Ramos (cell line): ENCODE results near the gene TRDMT1.

Source experiments
- in situ Hi-C: fragments of 300-500 bp; cut with MboI; formaldehyde crosslinking; loops from one replicate; pipeline ENCODE4 v1.14.3; 2022; ENCODE audit warnings: low sequenced_read_pairs; ENCODE audit not compliant: unreplicated experiment

Gene TRDMT1

DNA sequence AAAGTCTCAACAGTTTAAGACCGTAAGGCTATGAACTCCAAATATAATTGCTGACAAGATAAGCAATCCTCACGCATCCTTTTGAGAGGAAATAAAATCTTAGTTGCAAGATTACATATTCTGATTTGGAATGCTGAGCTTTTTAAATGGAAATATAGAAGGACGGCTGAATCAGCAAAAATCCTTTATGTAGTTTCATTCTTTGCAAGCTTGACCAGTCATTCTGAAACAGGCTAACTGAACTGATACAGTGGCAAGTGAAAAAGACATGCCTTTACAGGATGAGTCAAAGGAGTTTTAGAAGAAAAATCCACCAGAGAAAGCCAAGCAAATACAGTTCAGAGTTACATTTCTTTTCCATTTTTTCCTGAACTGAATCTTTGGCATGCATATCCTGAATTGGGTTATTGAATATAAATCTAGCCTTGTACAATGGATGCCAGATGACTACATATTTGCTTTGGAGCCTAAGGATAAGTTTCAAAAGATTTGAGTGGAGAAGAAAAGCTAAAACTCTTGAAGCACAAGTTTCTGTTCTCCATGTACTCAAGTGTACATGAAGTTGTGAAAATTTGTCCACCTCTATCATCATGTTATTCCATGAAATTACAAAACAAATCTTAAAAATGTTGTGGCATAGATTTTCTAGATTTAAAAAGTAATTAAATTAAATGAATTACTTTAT is 30.9 kb upstream of the TRDMT1 start:
- in situ Hi-C loops = no loop called here

DNA sequence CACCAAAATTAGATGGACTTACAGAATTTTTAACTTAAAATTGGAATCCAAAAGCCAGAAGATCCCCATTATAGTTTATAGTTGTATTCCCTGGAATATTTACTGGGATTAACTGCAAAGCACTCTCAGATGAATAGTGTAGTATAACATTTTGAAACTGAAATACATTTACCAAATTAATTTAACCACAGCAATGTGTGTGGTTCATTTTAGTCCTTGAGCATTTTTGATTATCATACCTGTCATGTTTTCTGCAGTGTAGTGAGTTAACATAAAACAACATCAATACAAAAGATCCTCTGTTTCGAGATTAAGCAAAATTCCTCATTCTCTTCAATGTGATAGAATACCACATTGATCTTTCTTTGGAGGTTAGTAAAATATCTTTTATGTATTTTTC is 30.3 kb upstream of the TRDMT1 start:
- in situ Hi-C loops = no loop called here

DNA sequence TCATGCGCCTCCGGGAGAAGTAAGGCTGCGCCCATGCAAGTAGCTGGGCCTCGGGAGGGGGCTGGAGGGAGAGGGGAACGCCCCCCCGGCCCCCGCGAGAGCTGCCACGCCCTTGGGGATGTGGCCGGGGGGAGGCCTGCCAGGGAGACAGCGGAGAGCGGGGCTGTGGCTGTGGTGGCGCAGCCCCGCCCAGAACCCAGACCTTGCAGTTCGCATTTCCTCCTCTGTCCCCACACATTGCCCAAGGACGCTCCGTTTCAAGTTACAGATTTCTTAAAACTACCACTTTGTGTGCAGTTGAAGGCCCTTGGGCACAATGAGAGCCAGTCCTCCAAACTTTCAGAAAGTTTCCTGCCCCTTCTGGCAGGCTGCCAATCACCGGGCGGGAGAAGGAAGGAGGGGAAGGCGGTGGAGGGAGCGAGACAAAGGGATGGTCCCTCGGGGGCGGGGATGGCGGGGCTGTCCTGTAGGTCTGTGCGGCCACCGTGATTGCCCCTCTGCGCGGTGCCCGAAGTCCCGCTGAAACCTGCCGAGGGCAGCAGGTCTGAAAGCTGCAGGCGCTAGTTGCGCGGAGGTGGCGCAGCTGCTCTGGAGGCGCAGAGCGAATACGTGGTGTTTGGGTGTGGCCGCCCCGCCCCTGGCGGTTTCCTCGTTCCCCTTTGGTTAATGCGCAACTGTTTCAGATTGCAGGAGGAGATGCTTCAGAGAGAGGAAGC is 28.7 kb upstream of the TRDMT1 start:
- in situ Hi-C loops = no loop called here

DNA sequence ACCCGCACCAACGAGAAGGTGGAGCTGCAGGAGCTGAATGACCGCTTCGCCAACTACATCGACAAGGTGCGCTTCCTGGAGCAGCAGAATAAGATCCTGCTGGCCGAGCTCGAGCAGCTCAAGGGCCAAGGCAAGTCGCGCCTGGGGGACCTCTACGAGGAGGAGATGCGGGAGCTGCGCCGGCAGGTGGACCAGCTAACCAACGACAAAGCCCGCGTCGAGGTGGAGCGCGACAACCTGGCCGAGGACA is 28.2 kb upstream of the TRDMT1 start:
- in situ Hi-C loops = no loop called here

DNA sequence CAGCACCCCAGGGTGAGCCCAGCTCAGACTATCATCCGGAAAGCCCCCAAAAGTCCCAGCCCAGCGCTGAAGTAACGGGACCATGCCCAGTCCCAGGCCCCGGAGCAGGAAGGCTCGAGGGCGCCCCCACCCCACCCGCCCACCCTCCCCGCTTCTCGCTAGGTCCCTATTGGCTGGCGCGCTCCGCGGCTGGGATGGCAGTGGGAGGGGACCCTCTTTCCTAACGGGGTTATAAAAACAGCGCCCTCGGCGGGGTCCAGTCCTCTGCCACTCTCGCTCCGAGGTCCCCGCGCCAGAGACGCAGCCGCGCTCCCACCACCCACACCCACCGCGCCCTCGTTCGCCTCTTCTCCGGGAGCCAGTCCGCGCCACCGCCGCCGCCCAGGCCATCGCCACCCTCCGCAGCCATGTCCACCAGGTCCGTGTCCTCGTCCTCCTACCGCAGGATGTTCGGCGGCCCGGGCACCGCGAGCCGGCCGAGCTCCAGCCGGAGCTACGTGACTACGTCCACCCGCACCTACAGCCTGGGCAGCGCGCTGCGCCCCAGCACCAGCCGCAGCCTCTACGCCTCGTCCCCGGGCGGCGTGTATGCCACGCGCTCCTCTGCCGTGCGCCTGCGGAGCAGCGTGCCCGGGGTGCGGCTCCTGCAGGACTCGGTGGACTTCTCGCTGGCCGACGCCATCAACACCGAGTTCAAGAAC is 27.7 kb upstream of the TRDMT1 start:
- in situ Hi-C loops = no loop called here

DNA sequence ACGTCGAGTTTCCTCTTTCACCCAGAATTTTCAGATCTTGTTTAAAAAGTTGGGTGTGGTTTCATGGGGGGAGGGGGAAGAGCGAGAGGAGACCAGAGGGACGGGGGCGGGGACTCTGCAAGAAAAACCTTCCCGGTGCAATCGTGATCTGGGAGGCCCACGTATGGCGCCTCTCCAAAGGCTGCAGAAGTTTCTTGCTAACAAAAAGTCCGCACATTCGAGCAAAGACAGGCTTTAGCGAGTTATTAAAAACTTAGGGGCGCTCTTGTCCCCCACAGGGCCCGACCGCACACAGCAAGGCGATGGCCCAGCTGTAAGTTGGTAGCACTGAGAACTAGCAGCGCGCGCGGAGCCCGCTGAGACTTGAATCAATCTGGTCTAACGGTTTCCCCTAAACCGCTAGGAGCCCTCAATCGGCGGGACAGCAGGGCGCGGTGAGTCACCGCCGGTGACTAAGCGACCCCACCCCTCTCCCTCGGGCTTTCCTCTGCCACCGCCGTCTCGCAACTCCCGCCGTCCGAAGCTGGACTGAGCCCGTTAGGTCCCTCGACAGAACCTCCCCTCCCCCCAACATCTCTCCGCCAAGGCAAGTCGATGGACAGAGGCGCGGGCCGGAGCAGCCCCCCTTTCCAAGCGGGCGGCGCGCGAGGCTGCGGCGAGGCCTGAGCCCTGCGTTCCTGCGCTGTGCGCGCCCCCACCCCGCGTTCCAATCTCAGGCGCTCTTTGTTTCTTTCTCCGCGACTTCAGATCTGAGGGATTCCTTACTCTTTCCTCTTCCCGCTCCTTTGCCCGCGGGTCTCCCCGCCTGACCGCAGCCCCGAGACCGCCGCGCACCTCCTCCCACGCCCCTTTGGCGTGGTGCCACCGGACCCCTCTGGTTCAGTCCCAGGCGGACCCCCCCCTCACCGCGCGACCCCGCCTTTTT is 26.9 kb upstream of the TRDMT1 start, which contains the start of gene VIM:
Gene VIM (plus strand): TSS at position 151 of the 925 bp plus-strand sequence. CDS start 1,182 bp downstream, outside the sequence.
- in situ Hi-C loops = no loop called here

DNA sequence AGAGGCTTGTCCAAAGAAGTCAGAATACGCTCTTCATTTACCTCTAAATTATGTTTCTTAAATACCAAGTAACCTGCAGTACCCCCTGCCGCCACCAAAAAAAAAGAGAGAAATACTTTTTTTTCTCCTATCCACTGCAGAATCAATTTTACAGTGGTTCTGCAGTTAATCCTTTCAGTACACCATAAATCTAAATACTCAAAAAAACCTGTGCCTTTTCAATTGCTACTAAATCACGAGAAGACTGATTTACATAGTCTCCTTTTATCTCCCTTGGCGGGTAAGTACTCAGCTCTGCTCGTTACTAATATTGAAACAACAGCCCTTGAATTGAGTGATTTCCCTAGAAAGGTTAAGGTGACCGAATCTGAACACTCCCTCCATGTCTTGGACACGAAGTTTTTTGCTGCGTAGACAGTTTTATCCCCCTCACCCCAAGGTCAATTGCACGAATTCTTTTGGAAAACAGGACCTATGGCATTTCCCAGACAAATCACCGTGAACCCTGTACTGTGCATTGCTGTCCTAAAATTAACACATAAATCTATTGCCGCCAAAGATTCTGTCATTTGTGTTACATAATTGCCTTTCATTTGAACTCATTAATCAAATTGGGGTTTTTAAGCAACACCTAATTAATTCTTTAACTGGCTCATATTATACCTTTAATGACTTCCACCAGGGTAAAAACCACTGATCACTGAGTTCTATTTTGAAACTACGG is 26.1 kb upstream of the TRDMT1 start:
- in situ Hi-C loops = no loop called here

DNA sequence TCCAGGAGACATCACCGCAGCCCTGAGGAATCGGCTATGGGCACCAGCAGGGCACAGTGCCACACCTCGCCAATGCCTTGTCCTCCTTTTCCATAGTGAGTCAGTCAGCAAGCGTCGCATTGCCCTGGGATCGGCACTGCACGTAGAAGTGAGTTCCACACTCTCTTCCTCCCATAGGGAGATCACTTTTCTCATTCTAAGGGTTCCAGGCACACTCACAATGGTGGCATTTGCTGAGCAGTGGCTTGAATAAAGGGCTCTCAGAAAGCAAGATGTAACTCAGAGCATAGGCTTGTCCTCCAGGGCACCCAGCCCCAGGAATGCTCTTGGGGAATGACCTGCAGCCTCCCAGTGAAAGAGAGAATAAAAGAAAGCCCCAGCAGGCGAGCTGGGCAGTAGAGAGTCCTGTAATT is 25.4 kb upstream of the TRDMT1 start:
- in situ Hi-C loops = no loop called here

DNA sequence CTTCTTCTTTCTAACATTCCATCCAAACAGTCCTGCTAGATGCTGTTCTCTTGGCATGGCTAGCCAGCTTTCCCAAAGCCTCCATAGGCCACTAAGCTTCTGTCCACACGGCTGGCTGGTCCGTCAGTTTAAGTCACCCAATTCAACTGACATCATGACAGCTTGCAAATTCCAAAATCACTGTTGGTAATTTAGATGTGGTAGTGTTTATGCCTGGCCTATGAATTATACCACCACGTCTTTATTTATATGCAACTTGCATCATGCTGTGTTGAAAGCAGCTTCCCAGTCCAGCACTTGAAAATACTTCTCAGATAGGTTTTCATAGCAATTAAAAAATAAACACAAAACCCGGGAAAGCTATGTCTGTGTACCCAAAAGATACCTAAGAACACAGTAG is 24.3 kb upstream of the TRDMT1 start:
- in situ Hi-C loops = no loop called here

DNA sequence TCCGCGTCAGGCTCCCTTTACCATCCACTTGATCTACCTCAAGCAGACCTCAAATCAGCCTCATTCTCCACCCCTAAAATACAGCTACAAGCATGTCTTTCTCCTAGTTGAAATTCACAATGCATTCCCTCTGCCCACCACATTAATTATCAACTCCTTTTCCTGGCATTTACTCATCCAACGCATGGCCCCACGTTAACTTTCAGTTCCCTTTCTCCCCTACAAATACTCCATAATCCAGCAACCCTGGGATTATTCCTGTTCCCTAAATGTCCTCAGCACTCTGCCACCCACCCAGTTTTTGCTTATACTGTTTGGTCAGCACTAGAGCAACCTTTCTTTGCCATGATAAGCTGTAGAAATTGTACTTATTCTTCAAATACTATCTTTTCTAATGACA is 20.9 kb upstream of the TRDMT1 start:
- in situ Hi-C loops = no loop called here

DNA sequence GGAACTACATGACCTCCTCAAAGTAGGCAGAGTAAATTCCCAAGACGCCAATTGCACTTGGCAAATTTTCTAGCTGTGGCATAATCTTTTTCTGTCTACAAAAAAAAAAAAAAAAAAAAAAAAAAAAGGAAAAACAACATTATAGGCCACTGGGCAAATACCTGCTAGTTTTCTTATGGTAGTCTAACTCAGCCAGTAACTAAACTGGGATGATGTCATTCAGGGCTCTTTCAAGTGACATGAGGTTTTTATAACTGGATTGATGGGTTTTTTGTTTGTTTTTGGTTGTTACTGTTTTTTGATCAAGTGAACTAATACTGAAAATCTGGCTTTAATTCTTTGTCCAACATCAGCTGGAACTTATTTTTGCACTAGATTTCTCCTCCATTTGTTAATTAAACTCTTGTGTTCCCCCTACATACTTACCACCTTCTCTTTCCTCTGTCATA is 19.2 kb upstream of the TRDMT1 start:
- in situ Hi-C loops = no loop called here

DNA sequence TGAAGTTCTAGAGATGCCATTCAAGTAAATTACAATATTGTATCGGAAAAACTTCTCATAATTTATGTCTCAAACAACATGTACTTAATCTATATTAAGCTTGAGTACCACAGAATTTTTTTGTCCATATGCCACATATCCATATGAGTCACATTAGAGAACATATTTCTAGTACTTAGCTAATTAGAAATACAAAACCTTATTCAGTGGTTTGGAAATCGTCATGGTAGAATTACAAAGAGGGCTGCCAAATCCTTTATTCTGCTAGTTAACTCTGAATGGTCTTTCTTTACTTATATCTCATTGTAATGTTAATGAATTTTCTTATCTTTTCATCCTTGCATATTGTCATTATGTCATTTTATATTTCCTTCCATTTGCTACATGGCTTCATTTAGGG is 17.6 kb upstream of the TRDMT1 start:
- in situ Hi-C loops = no loop called here

DNA sequence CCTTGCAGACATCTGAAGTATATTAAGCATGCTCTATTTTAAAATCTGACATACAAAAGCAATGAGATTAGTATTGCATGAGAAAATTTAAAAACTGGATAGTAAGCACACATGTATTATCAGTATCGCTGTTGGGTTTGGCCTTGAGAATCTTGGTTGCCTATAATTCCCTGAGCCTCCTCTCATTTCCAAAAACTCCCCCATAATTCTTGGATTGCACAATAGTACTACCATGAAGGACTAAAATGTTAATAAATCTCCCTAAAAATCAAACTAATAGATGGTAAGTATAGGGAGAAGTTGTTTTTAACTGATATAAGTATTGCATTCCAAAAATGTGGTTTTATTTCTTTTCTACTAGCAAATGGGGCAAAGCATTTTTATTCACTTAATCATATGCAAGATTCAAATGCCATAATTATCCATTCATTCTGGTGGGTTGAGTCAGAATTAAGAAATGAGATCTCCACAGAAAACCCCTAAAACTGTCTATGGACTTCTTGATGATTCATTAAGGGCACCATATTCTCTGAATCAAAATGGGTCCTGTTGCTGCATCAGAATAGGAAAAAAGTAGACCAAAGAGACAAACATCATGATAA is 16.3 kb upstream of the TRDMT1 start:
- in situ Hi-C loops = no loop called here

DNA sequence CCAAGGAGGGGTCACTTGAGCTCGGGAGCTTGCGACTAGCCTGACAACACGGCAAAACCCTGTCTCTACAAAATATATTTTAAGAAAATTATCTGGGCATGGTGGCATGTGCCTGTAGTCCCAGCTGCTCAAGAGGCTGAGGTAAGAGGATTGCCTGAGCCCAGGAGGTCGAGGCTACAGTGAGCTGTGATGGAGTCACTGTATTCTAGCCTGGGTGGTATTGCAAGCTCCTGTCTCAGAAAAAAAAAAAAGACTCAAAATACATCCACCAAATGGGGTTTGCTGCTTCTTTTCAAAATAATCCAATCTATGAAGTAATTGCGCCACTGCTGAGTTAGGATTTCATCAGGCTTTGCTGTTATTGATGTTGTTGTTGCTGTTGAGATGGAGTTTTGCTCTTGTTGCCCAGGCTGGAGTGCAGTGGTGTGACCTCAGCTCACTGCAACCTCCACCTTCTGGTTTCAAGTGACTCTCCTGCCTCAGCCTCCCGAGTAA is 15.5 kb upstream of the TRDMT1 start:
- in situ Hi-C loops = no loop called here

DNA sequence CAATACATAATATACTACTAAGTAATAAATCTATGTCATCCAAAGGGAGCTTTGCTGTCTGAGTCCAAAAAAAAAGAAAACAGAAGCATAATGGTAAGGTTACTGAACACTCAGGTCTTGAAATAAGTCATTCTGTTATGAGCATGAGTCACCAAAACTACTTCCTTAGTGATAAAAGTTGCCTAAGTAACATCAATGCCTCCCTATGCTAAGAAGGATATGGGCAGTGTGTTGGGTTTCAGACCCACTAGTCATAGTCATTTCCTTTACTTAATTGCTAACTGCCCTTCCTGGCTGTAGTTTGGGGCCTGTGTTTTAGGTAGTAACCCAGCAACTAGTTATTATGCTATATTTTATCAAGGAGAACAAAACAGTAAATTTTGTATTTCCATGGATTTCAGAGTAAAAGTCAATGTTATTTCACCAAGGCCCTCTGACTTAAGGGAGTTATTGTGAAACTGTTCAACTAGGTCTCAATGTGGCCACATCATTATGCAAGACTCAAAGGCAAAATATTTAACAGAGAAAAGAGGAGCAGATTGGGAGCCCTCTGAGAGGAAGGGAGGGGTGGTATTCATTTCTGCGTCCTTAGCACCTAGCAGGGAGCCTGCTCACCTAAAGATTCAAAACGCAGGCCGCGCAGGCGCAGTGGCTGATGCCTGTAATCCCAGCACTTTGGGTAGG is 14.9 kb upstream of the TRDMT1 start:
- in situ Hi-C loops = no loop called here

DNA sequence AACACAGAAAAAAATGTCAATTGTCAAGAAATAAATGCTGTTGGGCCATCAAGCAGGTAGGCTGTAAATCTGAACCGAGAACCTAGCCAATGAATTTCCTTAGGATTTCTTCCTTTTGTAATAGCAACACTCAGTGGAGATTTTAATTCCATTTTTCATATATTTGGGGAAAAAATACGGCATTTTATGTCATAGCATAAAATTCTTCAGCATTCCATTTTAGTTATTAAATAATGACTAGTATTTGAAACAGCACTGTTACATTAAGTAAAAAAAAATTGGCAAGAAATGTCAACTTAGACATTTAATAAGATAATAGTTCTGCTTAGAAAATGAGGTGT is 14.3 kb upstream of the TRDMT1 start:
- in situ Hi-C loops = no loop called here

DNA sequence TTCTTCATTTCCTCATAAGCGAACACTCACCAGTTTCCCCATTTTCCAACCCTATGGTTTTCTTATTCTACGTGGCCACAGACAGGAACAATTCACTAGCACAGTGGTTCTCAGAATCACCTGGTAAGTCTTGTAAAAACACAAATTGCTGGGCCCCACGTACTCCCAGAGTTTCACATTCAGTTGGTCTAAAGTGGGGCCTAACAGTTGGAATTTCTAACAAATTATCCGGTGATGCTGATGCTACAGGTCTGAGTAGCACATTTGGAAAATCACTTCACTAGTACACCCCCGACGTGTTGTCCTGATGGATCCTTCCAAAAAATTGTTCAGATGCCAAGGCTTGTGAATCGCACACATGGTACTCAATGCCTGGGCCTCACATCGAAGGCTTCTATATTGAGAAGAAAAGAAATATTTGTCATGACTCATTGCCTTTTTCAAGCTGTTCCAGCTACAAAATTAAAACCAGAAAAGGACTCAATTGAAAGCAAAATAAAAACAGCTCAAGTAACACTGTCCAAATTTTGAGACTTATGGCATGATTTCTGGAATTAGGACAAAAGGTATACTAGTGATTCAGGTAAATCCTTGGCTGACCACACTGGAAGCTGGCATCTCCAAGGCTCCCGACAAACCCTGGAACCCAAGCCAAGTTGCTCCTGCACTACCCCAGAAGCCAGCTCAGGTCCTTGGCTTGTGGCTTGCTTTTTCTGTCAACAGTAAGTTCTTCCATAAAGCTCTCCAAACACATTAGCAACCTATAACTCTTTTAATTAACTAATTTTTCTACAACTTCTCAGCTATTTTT is 13.7 kb upstream of the TRDMT1 start:
- in situ Hi-C loops = no loop called here

DNA sequence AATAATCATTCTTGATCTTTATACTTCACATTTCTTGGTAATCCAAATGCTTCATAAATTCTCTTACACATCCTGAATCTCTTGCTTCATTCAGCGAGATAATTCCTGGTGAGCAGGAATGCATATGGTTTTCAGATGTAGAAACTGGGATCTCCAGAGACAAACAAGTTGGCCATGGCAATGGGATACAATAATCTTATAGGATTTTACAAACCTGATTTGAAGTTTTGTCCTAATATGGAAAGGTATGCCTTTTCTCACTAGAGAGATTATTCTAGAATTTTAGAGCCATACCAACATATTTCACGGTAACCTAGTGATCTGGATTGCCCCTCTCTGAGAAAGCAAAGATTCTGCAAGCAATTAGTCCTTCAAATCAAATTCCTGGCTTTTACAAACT is 13.1 kb upstream of the TRDMT1 start:
- in situ Hi-C loops = no loop called here
